IMR-90 (cell line): Measurements from ENCODE around the gene SUPT16H. TPM values are rescaled to one million over a fixed set of nuclear protein-coding genes. Genes with fewer than 3 reads are reported as not detected.

Source experiments
- ATAC-seq: fragments of 200-7000 bp; cut with Tn5 transposase; 2 replicates; pipeline ENCODE4 v1.9.1; 2020; ENCODE audit warnings: low read depth, mild to moderate bottlenecking, moderate library complexity
- BruUV-seq: library from RNA; stranded (reverse); fragments of 400-500 nt; replicated peaks from 2 replicates; lab custom pipeline; 2021; lab: Mats Ljungman, UMichigan
- CTCF ChIA-PET: fragments of 300-600 bp; formaldehyde crosslinking; extraction: SDS; loops from one replicate; lab custom pipeline; 2021; ENCODE audit warnings: antibody characterized with exemption; lab: Yijun Ruan, JAX
- POLR2A ChIA-PET: fragments of 300-600 bp; sonication (Branson Sonifier 250); formaldehyde crosslinking; loops from one replicate; lab custom pipeline; 2022; ENCODE audit warnings: antibody characterized with exemption; ENCODE audit not compliant: unreplicated experiment; lab: Charles Lee
- DNase-seq: peaks from one replicate; pipeline ENCODE4 v3.0.0; 2013
- H2AFZ ChIP-seq: replicated peaks from 2 replicates; pipeline ENCODE3; 2013; ENCODE audit warnings: low read length, mild to moderate bottlenecking; ENCODE audit not compliant: poor library complexity
- H2AK5ac ChIP-seq: 2 replicates; pipeline ENCODE4 v1.6.1; 2013; ENCODE audit warnings: low read depth, low read length, inconsistent platforms
- H2AK9ac ChIP-seq: replicated peaks from 2 replicates; pipeline ENCODE3; 2013; ENCODE audit warnings: mild to moderate bottlenecking, low read depth, low read length, moderate library complexity; ENCODE audit not compliant: poor library complexity
- H2BK120ac ChIP-seq: 2 replicates; pipeline ENCODE4 v1.6.1; 2013; ENCODE audit warnings: low read depth, low read length, inconsistent platforms
- H2BK15ac ChIP-seq: 3 replicates; pipeline ENCODE4 v1.6.1; 2013; ENCODE audit warnings: low read depth, low read length, inconsistent platforms
- H2BK20ac ChIP-seq: 2 replicates; pipeline ENCODE4 v1.6.1; 2013; ENCODE audit warnings: low read depth, mild to moderate bottlenecking, inconsistent platforms, low read length, moderate library complexity
- H2BK5ac ChIP-seq: 2 replicates; pipeline ENCODE4 v1.6.1; 2013; ENCODE audit warnings: mild to moderate bottlenecking, low read depth, low read length, inconsistent platforms; ENCODE audit not compliant: poor library complexity, severe bottlenecking
- H3K14ac ChIP-seq: replicated peaks from 2 replicates; pipeline ENCODE4 v1.6.1; 2013; ENCODE audit warnings: low read depth, low read length, inconsistent platforms
- H3K18ac ChIP-seq: 2 replicates; pipeline ENCODE4 v1.6.1; 2013; ENCODE audit warnings: low read depth, low read length, control low read depth
- H3K23ac ChIP-seq: 2 replicates; pipeline ENCODE4 v1.6.1; 2013; ENCODE audit warnings: low read depth, low read length, inconsistent platforms
- H3K27ac ChIP-seq: 2 replicates; pipeline ENCODE4 v1.5.1; 2013; ENCODE audit warnings: mild to moderate bottlenecking, control low read depth, low read length; ENCODE audit not compliant: insufficient read depth
- H3K27me3 ChIP-seq: 2 replicates; pipeline ENCODE4 v1.6.1; 2013; ENCODE audit warnings: low read length; ENCODE audit not compliant: control insufficient read depth, insufficient read depth
- H3K36me3 ChIP-seq: 2 replicates; pipeline ENCODE4 v1.6.1; 2013; ENCODE audit warnings: low read length, mixed read lengths; ENCODE audit not compliant: control insufficient read depth, insufficient read depth
- H3K4ac ChIP-seq: 2 replicates; pipeline ENCODE4 v1.6.1; 2013; ENCODE audit warnings: low read depth, low read length, inconsistent platforms
- H3K4me1 ChIP-seq: 2 replicates; pipeline ENCODE4 v1.6.1; 2013; ENCODE audit warnings: low read length, mixed read lengths; ENCODE audit not compliant: control insufficient read depth, insufficient read depth
- H3K4me2 ChIP-seq: 2 replicates; pipeline ENCODE4 v1.6.1; 2013; ENCODE audit warnings: low read depth, mild to moderate bottlenecking, control low read depth, low read length, moderate library complexity
- H3K4me3 ChIP-seq: 2 replicates; pipeline ENCODE4 v1.5.1; 2013; ENCODE audit warnings: low read depth, mild to moderate bottlenecking, control low read depth, low read length, moderate library complexity; ENCODE audit not compliant: insufficient read depth
- H3K56ac ChIP-seq: 2 replicates; pipeline ENCODE4 v1.6.1; 2013; ENCODE audit warnings: low read length, inconsistent platforms; ENCODE audit not compliant: insufficient read depth; ENCODE audit errors: extremely low read depth
- H3K79me1 ChIP-seq, 2 experiments: 2 replicates each; pipeline ENCODE4 v1.6.1; 2013; ENCODE audit warnings: low read length in 2 of 2, inconsistent platforms in 1 of 2, low read depth in 1 of 2
- H3K9ac ChIP-seq: 2 replicates; pipeline ENCODE4 v1.6.1; 2013; ENCODE audit warnings: low read depth, low read length, control low read depth
- H3K9me1 ChIP-seq: 2 replicates; pipeline ENCODE4 v1.6.1; 2013; ENCODE audit warnings: low read length, inconsistent platforms; ENCODE audit not compliant: insufficient read depth
- H3K9me3 ChIP-seq: 2 replicates; pipeline ENCODE4 v1.6.1; 2013; ENCODE audit warnings: low read length; ENCODE audit not compliant: control insufficient read depth, insufficient read depth
- H4K20me1 ChIP-seq: 2 replicates; pipeline ENCODE4 v1.6.1; 2013; ENCODE audit warnings: low read length, inconsistent platforms; ENCODE audit not compliant: insufficient read depth
- H4K5ac ChIP-seq: 2 replicates; pipeline ENCODE4 v1.6.1; 2013; ENCODE audit warnings: mild to moderate bottlenecking, low read depth, low read length, control low read depth
- H4K8ac ChIP-seq, 2 experiments: 2 replicates each; pipeline ENCODE4 v1.6.1; 2013; ENCODE audit warnings: low read depth in 2 of 2, low read length in 2 of 2, control low read depth in 1 of 2, inconsistent platforms in 1 of 2
- H4K91ac ChIP-seq: 2 replicates; pipeline ENCODE4 v1.6.1; 2013; ENCODE audit warnings: low read depth, low read length, inconsistent platforms; ENCODE audit not compliant: insufficient read depth
- BHLHE40 ChIP-seq: fragments of 150-350 bp; IDR thresholded peaks from 2 replicates; pipeline ENCODE4 v1.6.1; 2016; ENCODE audit warnings: mild to moderate bottlenecking, low read depth, low read length
- CHD1 ChIP-seq: IDR thresholded peaks from 2 replicates; pipeline ENCODE4 v1.6.1; 2012; ENCODE audit warnings: low read depth, low read length, improper control_type of control experiment
- FOS ChIP-seq: fragments of 150-350 bp; IDR thresholded peaks from 2 replicates; pipeline ENCODE4 v1.6.1; 2016; ENCODE audit warnings: low read depth, low read length
- MAFK ChIP-seq: IDR thresholded peaks from 2 replicates; pipeline ENCODE4 v1.6.1; 2012; ENCODE audit warnings: low read depth, low read length, improper control_type of control experiment
- MAZ ChIP-seq: IDR thresholded peaks from 2 replicates; pipeline ENCODE4 v1.6.1; 2012; ENCODE audit warnings: low read depth, mild to moderate bottlenecking, low read length, improper control_type of control experiment, moderate library complexity, borderline replicate concordance
- MXI1 ChIP-seq: IDR thresholded peaks from 2 replicates; pipeline ENCODE4 v1.6.1; 2012; ENCODE audit warnings: low read depth, mild to moderate bottlenecking, low read length, moderate library complexity, borderline replicate concordance
- NFE2L2 ChIP-seq: fragments of 150-350 bp; IDR thresholded peaks from 2 replicates; pipeline ENCODE4 v1.6.1; 2016; ENCODE audit warnings: low read depth, mild to moderate bottlenecking, low read length
- RAD21 ChIP-seq: IDR thresholded peaks from 2 replicates; pipeline ENCODE4 v1.6.1; 2012; ENCODE audit warnings: low read length, improper control_type of control experiment
- RCOR1 ChIP-seq: IDR thresholded peaks from 2 replicates; pipeline ENCODE4 v1.6.1; 2012; ENCODE audit warnings: mild to moderate bottlenecking, low read length, improper control_type of control experiment; ENCODE audit not compliant: insufficient replicate concordance
- RFX5 ChIP-seq: IDR thresholded peaks from 2 replicates; pipeline ENCODE4 v1.8.0; 2012; ENCODE audit warnings: low read depth, mild to moderate bottlenecking, low read length, moderate library complexity
- SMC3 ChIP-seq: fragments of 150-350 bp; IDR thresholded peaks from 2 replicates; pipeline ENCODE4 v1.6.1; 2016; ENCODE audit warnings: low read depth, mild to moderate bottlenecking, antibody characterized with exemption, low read length, moderate library complexity
- WGBS, 2 experiments: methylation state at CpG; one replicate each; pipeline versions ENCODE4 v1.1.5 to v1.1.7; 2013; ENCODE audit warnings: missing lambda C conversion rate in 2 of 2; ENCODE audit not compliant: insufficient read length in 1 of 2; ENCODE audit errors: extremely low coverage in 2 of 2; 5-methylcytosine and 5-hydroxymethylcytosine counted together
- dilution Hi-C: fragments of 300-500 bp; cut with HindIII; formaldehyde crosslinking; loops from one replicate; pipeline ENCODE4 v1.14.3; 2018; ENCODE audit warnings: low sequenced_read_pairs; ENCODE audit not compliant: unreplicated experiment
- in situ Hi-C: fragments of 300-500 bp; cut with MboI; formaldehyde crosslinking; loops from 3 replicates; pipeline ENCODE4 v1.14.3; 2019; ENCODE audit warnings: low sequenced_read_pairs, inconsistent platforms, mixed read lengths
- intact Hi-C: fragments of 100-400 bp; cut with micrococcal nuclease; formaldehyde crosslinking; loops from 2 replicates; pipeline ENCODE4 v1.10.0; 2022
- polyA plus RNA-seq, 3 experiments: library from polyadenylated mRNA; depleted of rRNA; stranded (reverse); fragments of >200 nt; gene quantifications; 2 replicates each; pipeline ENCODE4 v1.2.3, GENCODE V29; 2012; ENCODE audit warnings: low replicate concordance in 1 of 3
- total RNA-seq: library from RNA; depleted of rRNA; stranded (reverse); fragments of >200 nt; gene quantifications from 2 replicates; pipeline ENCODE4 v1.2.3, GENCODE V29; 2012
- TF ChIP-seq, protein P1 (sequence below): fragments of 150-350 bp; IDR thresholded peaks from 2 replicates; pipeline ENCODE4 v1.6.1; 2016; ENCODE audit warnings: low read depth, mild to moderate bottlenecking, low read length, moderate library complexity, borderline replicate concordance
- TF ChIP-seq, protein P2 (sequence below): conservative IDR thresholded peaks from 2 replicates; pipeline ENCODE4 v1.5.1; 2012; ENCODE audit warnings: mild to moderate bottlenecking, low read depth, low read length, improper control_type of control experiment
- TF ChIP-seq, protein P3 (sequence below): fragments of 150-350 bp; IDR thresholded peaks from 2 replicates; pipeline ENCODE4 v1.6.1; 2017; ENCODE audit warnings: mild to moderate bottlenecking, antibody characterized with exemption, low read length, low read depth

SUPT16H gene
- total and polyA plus RNA-seq, 2 of the 4 experiments (the other 2 are of a cell fraction) = 50.6 to 103 TPM

DNA sequence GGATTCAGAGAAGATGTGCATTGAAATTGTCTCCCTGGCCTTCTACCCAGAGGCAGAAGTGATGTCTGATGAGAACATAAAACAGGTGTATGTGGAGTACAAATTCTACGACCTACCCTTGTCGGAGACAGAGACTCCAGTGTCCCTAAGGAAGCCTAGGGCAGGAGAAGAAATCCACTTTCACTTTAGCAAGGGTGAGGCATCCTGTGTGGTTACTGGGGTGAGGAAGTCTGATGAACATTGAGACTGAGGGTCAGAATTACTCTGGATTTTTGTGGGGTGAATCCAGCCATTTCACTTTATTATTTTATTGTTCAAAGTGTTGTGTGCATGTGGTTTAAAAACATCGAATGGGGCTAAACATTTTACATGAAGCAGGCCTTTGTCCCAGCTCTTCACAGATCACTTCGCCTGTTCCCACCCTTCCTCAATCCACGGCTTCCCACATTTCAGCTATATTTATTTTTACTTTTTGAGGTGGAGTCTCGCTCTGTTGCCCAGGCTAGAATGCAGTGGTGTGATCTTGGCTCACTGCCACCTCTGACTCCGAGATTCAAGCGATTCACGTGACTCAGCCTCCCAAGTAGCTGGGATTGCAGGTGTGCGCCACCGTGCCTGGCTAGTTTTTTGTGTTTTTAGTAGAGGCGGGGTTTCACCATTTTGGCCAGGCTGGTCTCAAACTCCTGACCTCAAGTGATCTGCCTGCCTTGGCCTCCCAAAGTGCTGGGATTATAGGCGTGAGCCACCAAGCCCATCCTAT is 40.6 kb downstream of the SUPT16H start:
- H3K14ac ChIP-seq = no peak overlapping the region
- H3K9me3 ChIP-seq = no peaks in the 10 kb centered on the region
- H3K9me1 ChIP-seq = no peaks in the 10 kb centered on the region
- no peak overlapping the region for H2AFZ ChIP-seq
- no peak overlapping the region for H2BK15ac ChIP-seq
- BruUV-seq = no TSS peak
- no peak overlapping the region for H3K4me3 ChIP-seq
- H3K27me3 ChIP-seq = no peaks in the 10 kb centered on the region; the same call in none of the 2 replicates
- no peak overlapping the region for H4K5ac ChIP-seq
- H3K4me2 ChIP-seq = peak overlapping the region; percentile 44; the same call in 1 of the 2 replicates
- H2AK5ac ChIP-seq = no peak overlapping the region
- POLR2A ChIA-PET = interaction anchor here (0.6 kb wide), 2 partner anchors 23 kb away, joined by 3 to 4 read pairs; no protein-coding TSS in a partner anchor
- H3K27ac ChIP-seq = no peak overlapping the region
- H2BK120ac ChIP-seq = no peak overlapping the region
- H3K18ac ChIP-seq = no peak overlapping the region
- CTCF ChIA-PET = interaction anchor here (0.6 kb wide), 2 partner anchors 48 to 72 kb away, joined by 3 to 7 read pairs; no protein-coding TSS in a partner anchor
- H4K20me1 ChIP-seq = no peaks in the 10 kb centered on the region
- no peak overlapping the region for H3K23ac ChIP-seq
- H3K56ac ChIP-seq = no peak overlapping the region
- dilution Hi-C loops (no loop called here), intact Hi-C loops (no loop called here), in situ Hi-C loops (no loop called here)
- H2BK20ac ChIP-seq = no peak overlapping the region
- TF ChIP-seq, protein P1, sequence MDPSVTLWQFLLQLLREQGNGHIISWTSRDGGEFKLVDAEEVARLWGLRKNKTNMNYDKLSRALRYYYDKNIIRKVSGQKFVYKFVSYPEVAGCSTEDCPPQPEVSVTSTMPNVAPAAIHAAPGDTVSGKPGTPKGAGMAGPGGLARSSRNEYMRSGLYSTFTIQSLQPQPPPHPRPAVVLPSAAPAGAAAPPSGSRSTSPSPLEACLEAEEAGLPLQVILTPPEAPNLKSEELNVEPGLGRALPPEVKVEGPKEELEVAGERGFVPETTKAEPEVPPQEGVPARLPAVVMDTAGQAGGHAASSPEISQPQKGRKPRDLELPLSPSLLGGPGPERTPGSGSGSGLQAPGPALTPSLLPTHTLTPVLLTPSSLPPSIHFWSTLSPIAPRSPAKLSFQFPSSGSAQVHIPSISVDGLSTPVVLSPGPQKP = no peak
- TF ChIP-seq MAFK (no peak), SMC3 (no peak), RFX5 (no peak), NFE2L2 (no peak), MAZ (no peak), BHLHE40 (no peak), CHD1 (no peak), MXI1 (no peak), RAD21 (no peak), FOS (no peak), RCOR1 (no peak)
- TF ChIP-seq, protein P2, sequence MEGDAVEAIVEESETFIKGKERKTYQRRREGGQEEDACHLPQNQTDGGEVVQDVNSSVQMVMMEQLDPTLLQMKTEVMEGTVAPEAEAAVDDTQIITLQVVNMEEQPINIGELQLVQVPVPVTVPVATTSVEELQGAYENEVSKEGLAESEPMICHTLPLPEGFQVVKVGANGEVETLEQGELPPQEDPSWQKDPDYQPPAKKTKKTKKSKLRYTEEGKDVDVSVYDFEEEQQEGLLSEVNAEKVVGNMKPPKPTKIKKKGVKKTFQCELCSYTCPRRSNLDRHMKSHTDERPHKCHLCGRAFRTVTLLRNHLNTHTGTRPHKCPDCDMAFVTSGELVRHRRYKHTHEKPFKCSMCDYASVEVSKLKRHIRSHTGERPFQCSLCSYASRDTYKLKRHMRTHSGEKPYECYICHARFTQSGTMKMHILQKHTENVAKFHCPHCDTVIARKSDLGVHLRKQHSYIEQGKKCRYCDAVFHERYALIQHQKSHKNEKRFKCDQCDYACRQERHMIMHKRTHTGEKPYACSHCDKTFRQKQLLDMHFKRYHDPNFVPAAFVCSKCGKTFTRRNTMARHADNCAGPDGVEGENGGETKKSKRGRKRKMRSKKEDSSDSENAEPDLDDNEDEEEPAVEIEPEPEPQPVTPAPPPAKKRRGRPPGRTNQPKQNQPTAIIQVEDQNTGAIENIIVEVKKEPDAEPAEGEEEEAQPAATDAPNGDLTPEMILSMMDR = no peak
- TF ChIP-seq, protein P3, sequence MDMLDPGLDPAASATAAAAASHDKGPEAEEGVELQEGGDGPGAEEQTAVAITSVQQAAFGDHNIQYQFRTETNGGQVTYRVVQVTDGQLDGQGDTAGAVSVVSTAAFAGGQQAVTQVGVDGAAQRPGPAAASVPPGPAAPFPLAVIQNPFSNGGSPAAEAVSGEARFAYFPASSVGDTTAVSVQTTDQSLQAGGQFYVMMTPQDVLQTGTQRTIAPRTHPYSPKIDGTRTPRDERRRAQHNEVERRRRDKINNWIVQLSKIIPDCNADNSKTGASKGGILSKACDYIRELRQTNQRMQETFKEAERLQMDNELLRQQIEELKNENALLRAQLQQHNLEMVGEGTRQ = no peak
- no peak overlapping the region for H3K4ac ChIP-seq
- H3K4me1 ChIP-seq = 0 out of 2 replicates have a peak, but pooled peaks cover 2% of the 10 kb centered on the region
- DNase-seq (no peak), ATAC-seq (no peak)
- no peak overlapping the region for H4K91ac ChIP-seq
- H2AK9ac ChIP-seq = no peak overlapping the region
- H3K79me1 ChIP-seq = no peaks in the 10 kb centered on the region
- H3K36me3 ChIP-seq = no peaks in the 10 kb centered on the region
- no peak overlapping the region for H4K8ac ChIP-seq
- no peak overlapping the region for H3K9ac ChIP-seq
- no CpG with 5 or more reads among the region's 13 CpGs for WGBS, 2 experiments
- H2BK5ac ChIP-seq = no peak overlapping the region
